HepG2 (cell line): Measurements from ENCODE around the gene PDRG1. TPM values are rescaled to one million over a fixed set of nuclear protein-coding genes. Genes with fewer than 3 reads are reported as not detected.

Experiments used
- EP300 ChIP-seq, 3 experiments: sonication (generic) in 1 of 3; formaldehyde crosslinking in 1 of 3; IDR thresholded peaks; 2 replicates each; pipeline versions ENCODE4 v1.5.1 to v1.6.1; 2011 to 2020; ENCODE audit warnings: low read depth in 2 of 3, low read length in 2 of 3, borderline replicate concordance in 1 of 3, improper control_type of control experiment in 1 of 3, mild to moderate bottlenecking in 1 of 3, missing genetic modification reagents in 1 of 3, moderate library complexity in 1 of 3
- HOMEZ ChIP-seq: IDR thresholded peaks from 2 replicates; pipeline ENCODE4 v1.6.1; 2016; ENCODE audit warnings: low read depth
- NR1H2 ChIP-seq: sonication (generic); formaldehyde crosslinking; IDR thresholded peaks from 2 replicates; pipeline ENCODE4 v1.8.1; 2022; ENCODE audit warnings: low read depth, missing genetic modification reagents, borderline replicate concordance
- PHF5A ChIP-seq: IDR thresholded peaks from one replicate; pipeline ENCODE4 v1.6.1; 2018; ENCODE audit warnings: low read depth, missing genetic modification reagents; ENCODE audit not compliant: unreplicated experiment
- ZFY ChIP-seq: sonication (generic); formaldehyde crosslinking; IDR thresholded peaks from 2 replicates; pipeline ENCODE4 v1.4.0; 2020; ENCODE audit warnings: missing genetic modification reagents
- ZNF121 ChIP-seq: sonication (generic); formaldehyde crosslinking; IDR thresholded peaks from 2 replicates; pipeline ENCODE4 v1.5.0; 2020; ENCODE audit warnings: mild to moderate bottlenecking, missing genetic modification reagents
- ZNF180 ChIP-seq: sonication (generic); formaldehyde crosslinking; IDR thresholded peaks from 2 replicates; pipeline ENCODE4 v1.4.0; 2020; ENCODE audit warnings: low read depth, missing genetic modification reagents, borderline replicate concordance
- ZNF362 ChIP-seq: sonication (generic); formaldehyde crosslinking; IDR thresholded peaks from 2 replicates; pipeline ENCODE4 v1.4.0; 2020; ENCODE audit warnings: missing genetic modification reagents, mild to moderate bottlenecking, borderline replicate concordance
- ZNF446 ChIP-seq: sonication (generic); formaldehyde crosslinking; IDR thresholded peaks from 2 replicates; pipeline ENCODE4 v1.5.0; 2020; ENCODE audit warnings: mild to moderate bottlenecking, missing genetic modification reagents
- ZNF577 ChIP-seq: sonication (generic); formaldehyde crosslinking; IDR thresholded peaks from 2 replicates; pipeline ENCODE4 v1.4.0; 2020; ENCODE audit warnings: mild to moderate bottlenecking, low read depth, missing genetic modification reagents, borderline replicate concordance
- ZNF652 ChIP-seq: IDR thresholded peaks from 2 replicates; pipeline ENCODE4 v1.6.1; 2016; ENCODE audit warnings: low read depth, borderline replicate concordance
- ZNF761 ChIP-seq: sonication (generic); formaldehyde crosslinking; conservative IDR thresholded peaks from 2 replicates; pipeline ENCODE4 v1.4.0; 2020; ENCODE audit warnings: mild to moderate bottlenecking, missing genetic modification reagents
- ZNF781 ChIP-seq: sonication (generic); formaldehyde crosslinking; IDR thresholded peaks from 2 replicates; pipeline ENCODE4 v1.5.1; 2020; ENCODE audit warnings: borderline replicate concordance, mild to moderate bottlenecking, missing genetic modification reagents; ENCODE audit errors: not compliant biosample characterization
- ZNF883 ChIP-seq: sonication (generic); formaldehyde crosslinking; IDR thresholded peaks from 2 replicates; pipeline ENCODE4 v1.5.1; 2020; ENCODE audit warnings: mild to moderate bottlenecking, missing genetic modification reagents; ENCODE audit errors: not compliant biosample characterization
- polyA plus RNA-seq, 8 experiments: library from polyadenylated mRNA; depleted of rRNA in 3 of 8; stranded (reverse) in 7 of 8; unstranded in 1 of 8; fragments of >200 nt; fragmentation: Illumina TruSeq in 4 of 8; extraction: Trizol in 4 of 8; gene quantifications; 2 replicates each; pipeline versions ENCODE4 v1.2.1 to v1.2.3, GENCODE V29; 2011 to 2016; ENCODE audit warnings: low read depth in 4 of 8, missing spikeins in 1 of 8, mixed read lengths in 1 of 8; ENCODE audit not compliant: insufficient read depth in 1 of 8
- total RNA-seq, 5 experiments: library from RNA; depleted of rRNA; stranded (reverse); fragments of >200 nt; fragmentation: Illumina TruSeq; extraction: Trizol; gene quantifications; 2 replicates each; pipeline ENCODE4 v1.2.3, GENCODE V29; 2016; ENCODE audit warnings: low read depth in 1 of 5
- TF ChIP-seq, protein P1 (sequence below): sonication (generic); formaldehyde crosslinking; IDR thresholded peaks from 2 replicates; pipeline ENCODE4 v1.5.1; 2020; ENCODE audit warnings: mild to moderate bottlenecking, missing genetic modification reagents, moderate library complexity
- TF ChIP-seq, protein P2 (sequence below): sonication (generic); formaldehyde crosslinking; IDR thresholded peaks from 2 replicates; pipeline ENCODE4 v1.4.0; 2020; ENCODE audit warnings: missing genetic modification reagents

PDRG1 gene
- total and polyA plus RNA-seq, 2 of the 13 experiments (the other 11 are each of a cell fraction or from before 2014, with no cell fraction given), result 16.6 to 18.0 TPM

GRCh38 chr20:31968291-31969126 is 16.7 kb upstream of the PDRG1 start (continued):
- TF ChIP-seq ZNF362 (peak; percentile 98), ZNF781 (CRISPR knock-in tag) (peak; percentile 100), ZNF180 (CRISPR knock-in tag) (peak; percentile 100; the same call in 1 of the 2 replicates), HOMEZ (CRISPR knock-in tag) (peak; percentile 100), PHF5A (CRISPR knock-in tag) (peak; percentile 100), ZNF121 (CRISPR knock-in tag) (peak; percentile 98), EP300 (IDR thresholded peaks at IDR 0.05; ENCODE audit: low read depth in 2 of 2, low read length in 2 of 2) (no peak), EP300 (CRISPR knock-in tag; IDR thresholded peaks at IDR 0.05; ENCODE audit: borderline replicate concordance) (peak; percentile 99), NR1H2 (peak; percentile 100), ZNF446 (CRISPR knock-in tag) (peak; percentile 100), ZNF761 (CRISPR knock-in tag) (peak; percentile 100), ZNF577 (CRISPR knock-in tag) (peak; percentile 100), ZNF883 (peak; percentile 100), ZNF652 (peak; percentile 93), ZFY (CRISPR knock-in tag) (peak; percentile 99)
- TF ChIP-seq, protein P1, sequence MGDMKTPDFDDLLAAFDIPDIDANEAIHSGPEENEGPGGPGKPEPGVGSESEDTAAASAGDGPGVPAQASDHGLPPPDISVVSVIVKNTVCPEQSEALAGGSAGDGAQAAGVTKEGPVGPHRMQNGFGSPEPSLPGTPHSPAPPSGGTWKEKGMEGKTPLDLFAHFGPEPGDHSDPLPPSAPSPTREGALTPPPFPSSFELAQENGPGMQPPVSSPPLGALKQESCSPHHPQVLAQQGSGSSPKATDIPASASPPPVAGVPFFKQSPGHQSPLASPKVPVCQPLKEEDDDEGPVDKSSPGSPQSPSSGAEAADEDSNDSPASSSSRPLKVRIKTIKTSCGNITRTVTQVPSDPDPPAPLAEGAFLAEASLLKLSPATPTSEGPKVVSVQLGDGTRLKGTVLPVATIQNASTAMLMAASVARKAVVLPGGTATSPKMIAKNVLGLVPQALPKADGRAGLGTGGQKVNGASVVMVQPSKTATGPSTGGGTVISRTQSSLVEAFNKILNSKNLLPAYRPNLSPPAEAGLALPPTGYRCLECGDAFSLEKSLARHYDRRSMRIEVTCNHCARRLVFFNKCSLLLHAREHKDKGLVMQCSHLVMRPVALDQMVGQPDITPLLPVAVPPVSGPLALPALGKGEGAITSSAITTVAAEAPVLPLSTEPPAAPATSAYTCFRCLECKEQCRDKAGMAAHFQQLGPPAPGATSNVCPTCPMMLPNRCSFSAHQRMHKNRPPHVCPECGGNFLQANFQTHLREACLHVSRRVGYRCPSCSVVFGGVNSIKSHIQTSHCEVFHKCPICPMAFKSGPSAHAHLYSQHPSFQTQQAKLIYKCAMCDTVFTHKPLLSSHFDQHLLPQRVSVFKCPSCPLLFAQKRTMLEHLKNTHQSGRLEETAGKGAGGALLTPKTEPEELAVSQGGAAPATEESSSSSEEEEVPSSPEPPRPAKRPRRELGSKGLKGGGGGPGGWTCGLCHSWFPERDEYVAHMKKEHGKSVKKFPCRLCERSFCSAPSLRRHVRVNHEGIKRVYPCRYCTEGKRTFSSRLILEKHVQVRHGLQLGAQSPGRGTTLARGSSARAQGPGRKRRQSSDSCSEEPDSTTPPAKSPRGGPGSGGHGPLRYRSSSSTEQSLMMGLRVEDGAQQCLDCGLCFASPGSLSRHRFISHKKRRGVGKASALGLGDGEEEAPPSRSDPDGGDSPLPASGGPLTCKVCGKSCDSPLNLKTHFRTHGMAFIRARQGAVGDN (CRISPR knock-in tag), result peak; percentile 99
- TF ChIP-seq, protein P2, sequence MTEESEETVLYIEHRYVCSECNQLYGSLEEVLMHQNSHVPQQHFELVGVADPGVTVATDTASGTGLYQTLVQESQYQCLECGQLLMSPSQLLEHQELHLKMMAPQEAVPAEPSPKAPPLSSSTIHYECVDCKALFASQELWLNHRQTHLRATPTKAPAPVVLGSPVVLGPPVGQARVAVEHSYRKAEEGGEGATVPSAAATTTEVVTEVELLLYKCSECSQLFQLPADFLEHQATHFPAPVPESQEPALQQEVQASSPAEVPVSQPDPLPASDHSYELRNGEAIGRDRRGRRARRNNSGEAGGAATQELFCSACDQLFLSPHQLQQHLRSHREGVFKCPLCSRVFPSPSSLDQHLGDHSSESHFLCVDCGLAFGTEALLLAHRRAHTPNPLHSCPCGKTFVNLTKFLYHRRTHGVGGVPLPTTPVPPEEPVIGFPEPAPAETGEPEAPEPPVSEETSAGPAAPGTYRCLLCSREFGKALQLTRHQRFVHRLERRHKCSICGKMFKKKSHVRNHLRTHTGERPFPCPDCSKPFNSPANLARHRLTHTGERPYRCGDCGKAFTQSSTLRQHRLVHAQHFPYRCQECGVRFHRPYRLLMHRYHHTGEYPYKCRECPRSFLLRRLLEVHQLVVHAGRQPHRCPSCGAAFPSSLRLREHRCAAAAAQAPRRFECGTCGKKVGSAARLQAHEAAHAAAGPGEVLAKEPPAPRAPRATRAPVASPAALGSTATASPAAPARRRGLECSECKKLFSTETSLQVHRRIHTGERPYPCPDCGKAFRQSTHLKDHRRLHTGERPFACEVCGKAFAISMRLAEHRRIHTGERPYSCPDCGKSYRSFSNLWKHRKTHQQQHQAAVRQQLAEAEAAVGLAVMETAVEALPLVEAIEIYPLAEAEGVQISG (CRISPR knock-in tag), result peak; percentile 98
